ENCODE results near the gene RBBP8.

RBBP8 gene

GRCh38 chr18:22912149-22912548, 21.0 kb upstream of the RBBP8 start:
- DNase-seq (ENCODE audit: low read depth in 2 of 2): no peak
- no peak overlapping the region for H3K4me3 ChIP-seq (replicated peaks in 1 of 2; ENCODE audit: low read depth in 2 of 2, low read length in 2 of 2)
- no peak for TF ChIP-seq CTCF (IDR thresholded peaks at IDR 0.05; ENCODE audit: low read depth, low read length)

GRCh38 chr18:22912835-22913234, 20.3 kb upstream of the RBBP8 start:
- DNase-seq (ENCODE audit: low read depth in 2 of 2): peak; percentile 48 to 61
- no peak for TF ChIP-seq CTCF (IDR thresholded peaks at IDR 0.05; ENCODE audit: low read depth, low read length)
- H3K4me3 ChIP-seq (replicated peaks in 1 of 2; ENCODE audit: low read depth in 2 of 2, low read length in 2 of 2): no peak overlapping the region

GRCh38 chr18:22913861-22914260, 19.3 kb upstream of the RBBP8 start:
- no peak for DNase-seq (ENCODE audit: low read depth in 2 of 2)
- TF ChIP-seq CTCF (IDR thresholded peaks at IDR 0.05; ENCODE audit: low read depth, low read length): no peak

GRCh38 chr18:22914633-22915032, 18.5 kb upstream of the RBBP8 start:
- no peak for DNase-seq (ENCODE audit: low read depth in 2 of 2)
- H3K4me3 ChIP-seq (replicated peaks in 1 of 2; ENCODE audit: low read depth in 2 of 2, low read length in 2 of 2): no peak overlapping the region
- TF ChIP-seq CTCF (IDR thresholded peaks at IDR 0.05; ENCODE audit: low read depth, low read length): no peak

More at GRCh38 chr18:22913861-22914260, 19.3 kb upstream of the RBBP8 start:
- no peak overlapping the region for H3K4me3 ChIP-seq (replicated peaks in 1 of 2; ENCODE audit: low read depth in 2 of 2, low read length in 2 of 2)

GRCh38 chr18:22915337-22915736, 17.8 kb upstream of the RBBP8 start:
- H3K4me3 ChIP-seq (replicated peaks in 1 of 2; ENCODE audit: low read depth in 2 of 2, low read length in 2 of 2): no peak overlapping the region
- no peak for DNase-seq (ENCODE audit: low read depth in 2 of 2)
- TF ChIP-seq CTCF (IDR thresholded peaks at IDR 0.05; ENCODE audit: low read depth, low read length): no peak

GRCh38 chr18:22921772-22922171, 11.4 kb upstream of the RBBP8 start:
- H3K4me3 ChIP-seq (replicated peaks in 1 of 2; ENCODE audit: low read depth in 2 of 2, low read length in 2 of 2): no peak overlapping the region
- no peak for TF ChIP-seq CTCF (IDR thresholded peaks at IDR 0.05; ENCODE audit: low read depth, low read length)
- DNase-seq (ENCODE audit: low read depth in 2 of 2): no peak

- no peak for TF ChIP-seq CTCF (IDR thresholded peaks at IDR 0.05; ENCODE audit: low read depth, low read length)
- DNase-seq (ENCODE audit: low read depth in 2 of 2): no peak
- H3K4me3 ChIP-seq (replicated peaks in 1 of 2; ENCODE audit: low read depth in 2 of 2, low read length in 2 of 2): no peak overlapping the region
Observed at GRCh38 chr18:22924589-22924988, 8.5 kb upstream of the RBBP8 start.
